ENCODE data around the gene HDAC1.

HDAC1 gene

DNA sequence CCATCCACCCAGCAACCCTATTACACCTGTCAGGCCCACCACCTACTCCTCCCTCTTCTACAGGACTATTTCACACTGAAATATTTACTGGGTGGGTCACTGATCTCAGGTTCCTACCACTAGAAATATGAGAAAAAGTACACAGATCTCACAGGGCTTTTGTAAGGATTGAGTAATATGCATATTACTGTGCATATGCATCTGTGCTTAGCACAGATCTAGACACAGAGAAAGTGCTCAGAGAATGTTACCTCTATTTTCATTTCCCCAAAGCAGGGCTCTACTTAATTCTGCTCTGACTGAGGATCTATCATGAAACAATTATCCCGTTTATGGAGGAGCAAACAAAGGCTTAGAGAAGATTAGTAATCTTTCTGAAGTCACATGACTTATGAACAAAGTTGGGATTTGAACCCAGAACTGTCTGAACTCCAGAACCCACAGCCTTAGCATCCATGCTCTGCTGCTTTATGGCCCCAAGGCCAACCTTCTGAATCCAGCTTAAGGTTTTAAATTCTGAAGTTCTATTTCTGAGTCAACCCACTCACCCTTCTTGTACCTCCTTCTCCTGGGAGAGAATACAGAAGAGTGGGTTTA lies 82.2 kb downstream of the HDAC1 start:
- TF ChIP-seq, protein P1, sequence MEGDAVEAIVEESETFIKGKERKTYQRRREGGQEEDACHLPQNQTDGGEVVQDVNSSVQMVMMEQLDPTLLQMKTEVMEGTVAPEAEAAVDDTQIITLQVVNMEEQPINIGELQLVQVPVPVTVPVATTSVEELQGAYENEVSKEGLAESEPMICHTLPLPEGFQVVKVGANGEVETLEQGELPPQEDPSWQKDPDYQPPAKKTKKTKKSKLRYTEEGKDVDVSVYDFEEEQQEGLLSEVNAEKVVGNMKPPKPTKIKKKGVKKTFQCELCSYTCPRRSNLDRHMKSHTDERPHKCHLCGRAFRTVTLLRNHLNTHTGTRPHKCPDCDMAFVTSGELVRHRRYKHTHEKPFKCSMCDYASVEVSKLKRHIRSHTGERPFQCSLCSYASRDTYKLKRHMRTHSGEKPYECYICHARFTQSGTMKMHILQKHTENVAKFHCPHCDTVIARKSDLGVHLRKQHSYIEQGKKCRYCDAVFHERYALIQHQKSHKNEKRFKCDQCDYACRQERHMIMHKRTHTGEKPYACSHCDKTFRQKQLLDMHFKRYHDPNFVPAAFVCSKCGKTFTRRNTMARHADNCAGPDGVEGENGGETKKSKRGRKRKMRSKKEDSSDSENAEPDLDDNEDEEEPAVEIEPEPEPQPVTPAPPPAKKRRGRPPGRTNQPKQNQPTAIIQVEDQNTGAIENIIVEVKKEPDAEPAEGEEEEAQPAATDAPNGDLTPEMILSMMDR (IDR thresholded peaks at IDR 0.05; ENCODE audit: unreplicated experiment in 3 of 3): no peak
- Mint-ChIP-seq H3K27ac (no peak overlapping the region), H3K36me3 (ENCODE audit: low read depth) (peaks cover 63% of the 10 kb centered on the region), H3K4me3 (no peak overlapping the region), H3K4me1 (no peaks in the 10 kb centered on the region), H3K27me3 (ENCODE audit: low read depth) (no peaks in the 10 kb centered on the region), H3K9me3 (no peaks in the 10 kb centered on the region)

DNA sequence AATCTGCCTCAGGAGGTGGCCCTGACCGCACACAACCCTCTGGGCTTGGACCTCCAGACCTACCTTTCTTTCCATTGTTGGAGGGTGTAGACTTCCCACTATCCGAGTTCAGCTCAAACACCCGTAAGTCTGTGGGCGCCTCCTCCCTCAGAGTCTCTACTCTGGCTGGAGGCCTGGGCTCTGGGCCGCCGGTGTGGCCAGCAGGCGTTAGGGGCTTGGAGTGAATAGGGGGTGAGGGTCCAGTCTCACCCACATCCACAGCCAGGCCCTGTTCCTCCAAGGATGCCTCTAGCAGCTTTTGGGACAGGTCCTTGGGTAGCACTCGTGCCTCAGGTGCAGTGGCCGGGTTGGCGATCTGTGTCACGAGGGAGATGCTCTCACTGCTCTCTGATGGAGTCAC lies 84.3 kb downstream of the HDAC1 start:
- H3K4me3 Mint-ChIP-seq: no peak overlapping the region
- H3K36me3 Mint-ChIP-seq (ENCODE audit: low read depth): peaks cover 78% of the 10 kb centered on the region
- no peaks in the 10 kb centered on the region for H3K27me3 Mint-ChIP-seq (ENCODE audit: low read depth)
- no peaks in the 10 kb centered on the region for H3K9me3 Mint-ChIP-seq
- no peaks in the 10 kb centered on the region for H3K4me1 Mint-ChIP-seq
- no peak overlapping the region for H3K27ac Mint-ChIP-seq
- TF ChIP-seq, protein P1 (IDR thresholded peaks at IDR 0.05; ENCODE audit: unreplicated experiment in 3 of 3): no peak

DNA sequence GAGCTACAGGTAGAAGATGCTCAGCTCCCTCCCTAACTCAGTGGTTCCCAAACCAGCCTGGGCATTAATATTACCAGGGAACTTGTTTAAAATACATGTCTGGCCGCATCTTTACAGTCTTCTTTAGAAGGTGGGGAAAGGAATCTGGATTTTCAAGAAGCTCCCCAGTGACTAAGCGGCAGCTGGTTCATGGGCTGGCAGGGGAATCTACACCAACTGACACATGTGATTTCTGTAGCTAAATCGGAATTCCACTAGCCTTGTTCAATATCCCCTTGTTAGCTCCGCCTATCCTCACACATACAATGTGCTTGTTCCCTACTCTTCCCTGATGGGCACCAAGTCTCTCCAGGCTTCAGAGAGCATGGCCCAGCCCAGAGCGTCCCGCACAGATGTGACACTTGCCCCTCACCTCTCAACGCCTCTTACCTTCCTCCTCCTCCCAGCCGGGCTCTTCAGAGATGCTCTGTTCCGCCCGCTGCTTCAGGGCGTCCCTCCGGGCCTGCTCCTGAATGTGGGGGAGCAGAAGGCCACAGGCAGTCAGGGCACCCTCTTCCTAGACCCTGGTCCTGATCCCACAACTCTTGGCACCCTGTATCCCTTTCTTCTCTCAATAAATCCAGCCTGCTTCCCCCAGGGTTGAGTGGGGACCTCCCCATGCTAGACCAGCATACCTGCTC lies 85.8 kb downstream of the HDAC1 start:
- Mint-ChIP-seq H3K36me3 (ENCODE audit: low read depth) (peaks cover 75% of the 10 kb centered on the region), H3K4me1 (no peaks in the 10 kb centered on the region), H3K4me3 (no peak overlapping the region), H3K27me3 (ENCODE audit: low read depth) (no peaks in the 10 kb centered on the region), H3K9me3 (no peaks in the 10 kb centered on the region), H3K27ac (no peak overlapping the region)
- TF ChIP-seq, protein P1 (IDR thresholded peaks at IDR 0.05; ENCODE audit: unreplicated experiment in 3 of 3): no peak

DNA sequence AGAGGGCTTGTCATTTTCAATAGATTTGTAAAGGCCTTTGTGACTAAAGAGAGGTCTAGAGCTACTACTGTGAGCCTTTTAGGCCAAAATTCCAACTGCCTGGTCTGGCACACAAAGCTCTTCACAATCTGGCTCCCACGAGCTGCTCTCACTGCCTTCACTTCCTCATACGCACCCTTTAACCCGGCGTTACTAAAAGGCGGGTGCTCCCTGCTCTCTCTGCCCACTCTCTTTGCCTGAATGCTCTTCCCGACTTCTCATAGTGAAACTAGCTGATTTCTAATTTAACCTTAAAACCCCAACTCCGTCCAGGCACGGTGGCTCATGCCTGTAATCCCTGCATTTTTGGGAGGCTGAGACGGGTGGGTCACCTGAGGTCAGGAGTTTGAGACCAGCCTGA lies 88.2 kb downstream of the HDAC1 start:
- no peaks in the 10 kb centered on the region for H3K27me3 Mint-ChIP-seq (ENCODE audit: low read depth)
- no peaks in the 10 kb centered on the region for H3K9me3 Mint-ChIP-seq
- TF ChIP-seq, protein P1 (IDR thresholded peaks at IDR 0.05; ENCODE audit: unreplicated experiment in 3 of 3): no peak
- H3K27ac Mint-ChIP-seq: no peak overlapping the region
- H3K36me3 Mint-ChIP-seq (ENCODE audit: low read depth): peaks cover 71% of the 10 kb centered on the region
- H3K4me1 Mint-ChIP-seq: no peaks in the 10 kb centered on the region
- no peak overlapping the region for H3K4me3 Mint-ChIP-seq
